GM12891 (cell line): ENCODE measurements around the gene SPC24.

ENCODE experiments used
- POLR2A ChIP-seq: IDR thresholded peaks from 2 replicates; pipeline ENCODE4 v1.6.1; 2011; ENCODE audit warnings: low read depth, low read length, control low read depth
- POLR2AphosphoS5 ChIP-seq: IDR thresholded peaks from 2 replicates; pipeline ENCODE4 v1.6.1; 2011; ENCODE audit warnings: low read depth, low read length, control low read depth
- SPI1 ChIP-seq: IDR thresholded peaks from 2 replicates; pipeline ENCODE4 v1.6.1; 2011; ENCODE audit warnings: low read depth, low read length, control low read depth

DNA sequence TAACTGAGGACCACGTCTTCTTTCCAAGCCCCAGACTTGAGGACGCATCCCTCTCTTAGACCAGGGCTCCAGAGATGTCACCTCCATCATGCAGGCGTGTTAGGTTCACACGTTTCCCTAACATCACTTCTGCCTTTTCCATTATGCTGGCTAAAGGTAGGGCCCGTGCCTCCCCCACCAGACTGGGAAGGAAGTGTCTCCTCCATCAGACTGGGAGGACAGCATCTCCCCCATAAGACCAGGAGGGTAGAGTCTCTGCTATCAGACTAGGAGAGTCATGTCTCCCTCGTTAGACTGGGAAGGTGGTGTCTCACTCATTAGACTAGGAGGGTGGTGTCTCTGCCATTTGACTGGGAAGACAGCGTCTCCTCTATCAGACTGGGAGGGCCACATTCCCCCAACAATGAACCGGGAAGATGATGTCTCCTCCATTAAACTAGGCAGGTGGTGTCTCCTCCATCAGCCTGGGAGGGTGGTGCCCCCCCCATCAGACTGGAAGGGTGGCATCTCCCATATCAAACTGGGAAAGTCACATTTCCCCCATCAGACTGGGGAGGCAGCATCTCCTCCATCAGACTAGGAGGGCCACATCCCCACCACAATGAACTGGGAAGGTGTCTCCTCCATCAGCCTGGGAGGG lies 18.1 kb upstream of the SPC24 start:
- TF ChIP-seq SPI1 (no peak), POLR2AphosphoS5 (no peak), POLR2A (no peak)
